Stimulated activated CD8-positive, alpha-beta memory T cell treated with anti-CD3 and anti-CD28 coated beads, Interleukin-12 subunit alpha, Interleukin-12 subunit beta, amount 100 ng/mL, for 24 hours (primary cell): ENCODE measurements around the gene BTN2A1.

ENCODE experiments used
- DNase-seq: peaks from one replicate; pipeline ENCODE4 v3.0.0-alpha.2; 2020; ENCODE audit errors: extremely low read depth

The BTN2A1 gene

GRCh38 chr6:26468829-26469228 is 11.1 kb downstream of the BTN2A1 start:
- no peak for DNase-seq

DNA sequence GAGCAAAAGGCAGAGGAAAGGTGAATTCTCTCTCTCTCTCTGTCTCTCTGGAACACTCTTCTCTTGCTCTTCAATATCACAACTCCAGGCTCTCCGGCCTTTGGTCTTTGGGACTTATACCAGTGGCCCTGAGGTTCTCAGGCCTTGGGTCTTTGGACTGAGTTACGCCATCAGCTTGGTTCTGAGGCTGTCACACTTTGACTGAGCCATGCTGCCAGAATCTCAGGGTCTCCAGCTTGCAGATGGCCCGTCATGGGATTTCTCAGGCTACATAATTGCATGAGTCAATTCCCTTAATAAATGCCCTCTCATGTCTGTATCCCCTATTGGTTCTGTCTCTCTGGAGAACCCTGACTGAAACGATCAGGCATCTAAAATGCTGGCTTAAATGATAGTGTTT is 12.9 kb downstream of the BTN2A1 start:
- no peak for DNase-seq

- no peak for DNase-seq
Measured at GRCh38 chr6:26471970-26472369, 14.2 kb downstream of the BTN2A1 start.

DNA sequence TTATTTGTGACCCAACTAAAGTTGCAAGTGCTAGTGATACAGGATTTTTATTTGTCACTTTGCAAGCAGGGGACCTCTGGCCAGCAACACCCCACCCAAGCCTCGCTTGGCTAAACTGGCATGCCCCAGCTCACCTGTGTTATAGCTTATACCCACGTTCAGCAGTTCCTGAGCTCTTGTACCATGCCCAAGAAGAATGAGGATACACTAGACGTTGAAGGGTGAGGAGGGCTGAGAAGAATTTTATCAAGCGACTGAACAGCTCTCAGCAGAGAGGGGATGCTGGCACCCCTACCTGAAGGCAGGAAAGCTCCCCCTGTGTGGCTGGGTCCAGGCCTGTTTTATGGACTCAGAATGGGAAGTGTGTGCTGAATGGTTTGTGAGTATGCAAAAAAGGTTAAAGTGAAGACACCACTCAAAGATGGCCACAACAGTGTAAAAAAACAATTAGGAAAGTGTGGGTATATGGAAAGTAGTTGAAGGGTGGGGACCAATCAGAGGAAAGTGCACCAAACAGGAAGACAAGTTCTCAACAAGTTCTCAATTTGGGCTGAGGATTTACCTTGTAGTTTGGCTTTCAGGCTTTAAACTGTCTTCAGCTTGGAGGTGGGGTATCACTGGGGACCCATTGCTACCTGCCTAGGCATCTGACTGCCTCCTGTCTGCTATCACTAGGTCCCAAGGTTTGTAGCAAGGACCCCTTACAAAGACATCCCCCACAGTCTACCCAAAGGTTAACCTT is 15.0 kb downstream of the BTN2A1 start:
- DNase-seq: no peak

DNA sequence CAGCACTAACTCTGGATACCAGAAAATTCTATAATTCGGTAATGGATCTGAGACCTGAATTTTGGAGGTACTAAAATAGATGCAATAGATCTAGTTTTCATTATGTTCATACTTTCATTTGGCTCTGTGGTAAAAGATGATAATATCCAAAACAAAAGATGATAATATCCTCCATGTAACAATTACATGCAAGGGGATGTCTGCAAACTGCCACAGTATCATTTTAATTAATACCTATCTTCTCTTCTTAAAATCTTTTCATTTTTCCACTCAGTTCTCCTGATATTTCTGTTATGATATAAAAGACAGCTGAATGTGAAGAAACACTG is 15.6 kb downstream of the BTN2A1 start:
- no peak for DNase-seq

- DNase-seq: peak; percentile 30
Measured at GRCh38 chr6:26473758-26474438, 16.1 kb downstream of the BTN2A1 start.

- no peak for DNase-seq
Measured at GRCh38 chr6:26474439-26474881, 16.7 kb downstream of the BTN2A1 start.

GRCh38 chr6:26475823-26476729 is 18.3 kb downstream of the BTN2A1 start:
- no peak for DNase-seq

GRCh38 chr6:26476896-26477295 is 19.1 kb downstream of the BTN2A1 start:
- no peak for DNase-seq

DNA sequence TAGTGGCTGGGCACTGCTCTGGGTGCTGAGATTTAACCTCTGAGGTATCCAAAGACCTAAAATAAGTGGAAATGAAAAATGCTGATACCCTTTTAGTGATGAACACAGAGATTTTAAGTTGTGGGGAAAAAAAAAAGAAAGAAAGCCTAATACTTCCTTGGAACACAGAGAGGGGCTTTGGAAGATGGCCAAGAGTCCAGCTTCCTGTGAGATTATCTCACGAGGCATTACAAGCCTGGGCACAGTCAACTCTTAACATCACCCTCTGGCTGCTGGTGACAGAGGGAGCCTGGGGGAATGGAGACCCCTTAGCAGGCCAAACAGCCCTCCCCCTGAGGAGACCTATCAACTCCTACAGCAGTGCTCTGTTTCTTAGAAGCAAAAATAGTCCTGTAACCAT is 19.7 kb downstream of the BTN2A1 start:
- DNase-seq: no peak

- no peak for DNase-seq
Measured at GRCh38 chr6:26478100-26478984, 20.6 kb downstream of the BTN2A1 start.

- no peak for DNase-seq
Measured at GRCh38 chr6:26478985-26479278, 21.2 kb downstream of the BTN2A1 start.

- DNase-seq: no peak
Measured at GRCh38 chr6:26482338-26482737, 24.6 kb downstream of the BTN2A1 start.

GRCh38 chr6:26483727-26484126 is 26.0 kb downstream of the BTN2A1 start:
- DNase-seq: no peak

DNA sequence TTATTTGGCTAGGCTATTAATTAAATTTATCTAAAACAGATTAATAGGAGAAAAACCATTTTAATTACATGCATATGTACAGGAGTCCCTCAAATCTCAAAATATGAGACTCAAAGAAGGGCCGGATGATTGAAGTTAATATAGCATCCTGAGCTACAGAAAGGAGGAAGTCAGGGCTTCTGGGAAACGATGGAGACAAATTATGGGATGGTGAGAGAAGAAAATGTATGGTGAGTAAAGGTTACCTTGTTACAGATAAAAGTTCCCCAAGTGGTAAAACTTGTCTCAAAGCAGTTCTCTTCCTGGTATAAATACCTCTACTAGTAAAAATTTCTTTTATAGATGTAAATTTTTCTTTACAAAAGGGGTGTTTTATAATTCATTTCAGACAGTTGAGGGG is 26.4 kb downstream of the BTN2A1 start:
- DNase-seq: no peak

GRCh38 chr6:26485112-26485780 is 27.5 kb downstream of the BTN2A1 start:
- DNase-seq: no peak

- DNase-seq: no peak
Measured at GRCh38 chr6:26486358-26486757, 28.6 kb downstream of the BTN2A1 start.

DNA sequence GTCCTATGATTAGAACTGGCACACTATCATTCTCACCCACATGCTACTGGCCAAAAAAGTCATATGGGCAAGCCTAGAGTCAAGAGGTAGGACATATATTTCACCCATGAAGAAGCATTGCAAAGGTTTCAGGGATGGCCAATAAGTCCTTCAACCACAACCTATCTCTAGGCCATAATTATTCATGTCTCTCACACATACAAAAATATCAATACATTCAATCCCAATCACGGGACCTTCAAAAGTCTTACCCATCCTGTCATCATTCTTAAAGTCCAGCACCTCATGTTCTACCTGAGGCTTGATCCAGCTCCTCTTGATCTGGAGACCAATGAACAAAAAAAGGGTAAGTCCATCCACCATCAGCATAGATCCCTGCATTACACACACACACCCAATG is 29.7 kb downstream of the BTN2A1 start:
- no peak for DNase-seq

GRCh38 chr6:26489996-26490964 is 32.5 kb downstream of the BTN2A1 start:
- DNase-seq: no peak

GRCh38 chr6:26491604-26492003 is 33.8 kb downstream of the BTN2A1 start:
- DNase-seq: no peak
